Right ventricle myocardium superior (tissue), 1 donor: ENCODE measurements around the gene MPL. TPM values are rescaled to one million over a fixed set of nuclear protein-coding genes. Genes with fewer than 3 reads are reported as not detected.

Experiments used
- ATAC-seq: fragments of 200-7000 bp; cut with Tn5 transposase; one replicate; pipeline ENCODE4 v1.9.1; 2020; ENCODE audit warnings: mild to moderate bottlenecking; ENCODE audit not compliant: poor library complexity
- DNase-seq: peaks from one replicate; pipeline ENCODE4 v3.0.0-alpha.2; 2020
- intact Hi-C: fragments of 100-400 bp; cut with DNase I; formaldehyde crosslinking; loops from one replicate; pipeline ENCODE4 v1.11.2; 2022
- total RNA-seq: library from RNA; stranded (reverse); fragmentation: NEBNext Ultra II Directional; extraction: Animal tissue kit (Norgen Biotek cat#: 25700); gene quantifications from one replicate; pipeline ENCODE4 v1.2.1, GENCODE V29; 2021
- donor health status: DM: no; HTN: yes; CAD: no; lungs with severe emphysema.

The MPL gene
- total RNA-seq, 1 donor from 2014 or later: 0.40 TPM

DNA sequence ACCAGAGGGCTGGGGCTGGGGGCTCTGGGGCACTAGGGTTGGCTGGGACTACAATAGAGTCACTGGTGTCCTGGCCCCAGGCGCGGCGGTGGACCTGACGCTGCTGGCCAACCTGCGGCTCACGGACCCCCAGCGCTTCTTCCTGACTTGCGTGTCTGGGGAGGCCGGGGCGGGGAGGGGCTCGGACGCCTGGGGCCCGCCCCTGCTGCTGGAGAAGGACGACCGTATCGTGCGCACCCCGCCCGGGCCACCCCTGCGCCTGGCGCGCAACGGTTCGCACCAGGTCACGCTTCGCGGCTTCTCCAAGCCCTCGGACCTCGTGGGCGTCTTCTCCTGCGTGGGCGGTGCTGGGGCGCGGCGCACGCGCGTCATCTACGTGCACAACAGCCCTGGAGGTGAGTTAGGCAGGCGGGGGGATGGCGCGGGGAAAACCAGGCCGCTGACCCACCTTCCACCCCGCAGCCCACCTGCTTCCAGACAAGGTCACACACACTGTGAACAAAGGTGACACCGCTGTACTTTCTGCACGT lies 32.8 kb upstream of the MPL start:
- DNase-seq (no peak), ATAC-seq (no peak)
- intact Hi-C loops: no loop called here

DNA sequence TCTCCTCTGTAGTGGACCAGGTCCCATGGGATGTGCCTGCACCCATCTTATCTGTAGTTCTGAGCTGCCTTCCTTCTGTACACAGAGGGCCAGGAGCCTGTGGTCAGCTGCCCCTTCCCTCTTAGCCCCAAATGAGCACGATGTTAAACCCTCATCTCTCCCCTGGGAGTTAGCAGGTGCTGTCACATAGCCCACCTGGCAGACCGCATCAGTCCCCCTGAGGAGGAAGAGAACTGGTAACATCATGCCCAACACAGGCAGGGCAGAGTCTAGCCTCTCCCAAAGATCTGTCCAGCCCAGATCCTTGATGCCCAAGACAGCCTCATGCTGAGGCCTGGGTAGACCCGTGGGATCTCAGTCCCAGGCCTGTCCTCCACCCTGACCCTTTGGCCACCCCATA lies 32.2 kb upstream of the MPL start:
- intact Hi-C loops: no loop called here
- no peak for ATAC-seq
- DNase-seq: no peak

DNA sequence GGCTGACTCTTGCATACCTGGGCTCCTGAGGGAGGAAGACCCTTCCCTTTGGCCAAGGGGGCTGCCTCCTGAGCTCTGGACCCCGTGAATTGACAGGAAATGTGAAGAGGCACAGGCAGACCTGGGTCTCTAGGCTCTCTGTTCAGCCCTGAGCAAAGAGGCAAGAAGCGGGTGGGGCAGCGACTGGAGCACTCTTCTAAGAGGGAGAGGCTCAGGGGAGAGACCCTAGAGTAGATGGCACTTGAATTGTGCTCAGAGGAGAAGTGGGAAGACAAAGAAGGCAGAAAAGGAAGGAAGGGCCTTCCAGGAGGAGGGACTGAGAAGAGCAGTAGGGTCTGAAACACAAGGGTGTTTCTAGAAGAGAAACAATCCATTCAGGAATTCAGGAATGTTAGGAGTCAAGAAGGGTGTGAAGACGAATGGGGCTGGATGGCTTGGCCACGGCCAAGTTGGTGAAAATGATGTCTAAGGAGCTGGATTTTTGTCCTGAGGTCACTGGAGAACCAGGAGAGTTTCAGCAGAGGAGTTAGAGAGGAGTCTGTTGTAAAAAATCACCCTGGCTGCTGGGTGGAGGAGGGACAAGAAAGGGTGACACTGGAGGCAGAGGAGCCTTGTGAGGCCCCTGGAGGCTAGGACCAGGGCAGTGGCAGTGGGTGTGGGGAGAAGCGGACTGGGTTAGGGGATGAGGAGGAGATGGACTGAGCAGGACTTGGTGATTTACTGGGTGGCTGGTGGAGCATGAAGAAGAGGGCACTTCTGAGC lies 31.5 kb upstream of the MPL start:
- DNase-seq (no peak), ATAC-seq (no peak)
- intact Hi-C loops: no loop called here

DNA sequence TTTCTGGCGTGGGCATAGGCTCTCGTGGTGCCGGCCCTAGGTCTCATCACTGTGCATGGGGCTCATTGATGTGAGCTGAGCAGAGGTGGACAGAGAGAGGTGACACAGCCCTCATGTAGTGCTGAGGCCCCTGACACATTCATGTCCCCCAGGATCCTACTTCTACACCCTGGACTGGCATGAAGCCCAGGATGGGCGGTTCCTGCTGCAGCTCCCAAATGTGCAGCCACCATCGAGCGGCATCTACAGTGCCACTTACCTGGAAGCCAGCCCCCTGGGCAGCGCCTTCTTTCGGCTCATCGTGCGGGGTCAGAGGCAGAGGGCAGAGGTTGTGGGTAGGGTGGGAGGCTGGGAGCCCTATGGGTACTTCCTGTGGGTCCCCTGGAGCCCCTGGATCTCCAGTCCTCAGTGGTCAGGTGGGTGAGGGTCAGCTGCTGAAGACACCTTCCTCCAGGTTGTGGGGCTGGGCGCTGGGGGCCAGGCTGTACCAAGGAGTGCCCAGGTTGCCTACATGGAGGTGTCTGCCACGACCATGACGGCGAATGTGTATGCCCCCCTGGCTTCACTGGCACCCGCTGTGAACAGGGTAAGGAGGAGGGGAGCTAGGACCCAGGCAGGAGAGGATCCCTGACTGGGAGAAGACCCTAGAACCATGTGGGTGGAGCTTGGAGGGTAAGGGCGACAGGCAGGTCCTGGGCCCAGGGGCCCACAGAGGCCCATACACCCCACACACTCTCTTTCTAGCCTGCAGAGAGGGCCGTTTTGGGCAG lies 30.7 kb upstream of the MPL start:
- intact Hi-C loops: no loop called here
- ATAC-seq: no peak

DNA sequence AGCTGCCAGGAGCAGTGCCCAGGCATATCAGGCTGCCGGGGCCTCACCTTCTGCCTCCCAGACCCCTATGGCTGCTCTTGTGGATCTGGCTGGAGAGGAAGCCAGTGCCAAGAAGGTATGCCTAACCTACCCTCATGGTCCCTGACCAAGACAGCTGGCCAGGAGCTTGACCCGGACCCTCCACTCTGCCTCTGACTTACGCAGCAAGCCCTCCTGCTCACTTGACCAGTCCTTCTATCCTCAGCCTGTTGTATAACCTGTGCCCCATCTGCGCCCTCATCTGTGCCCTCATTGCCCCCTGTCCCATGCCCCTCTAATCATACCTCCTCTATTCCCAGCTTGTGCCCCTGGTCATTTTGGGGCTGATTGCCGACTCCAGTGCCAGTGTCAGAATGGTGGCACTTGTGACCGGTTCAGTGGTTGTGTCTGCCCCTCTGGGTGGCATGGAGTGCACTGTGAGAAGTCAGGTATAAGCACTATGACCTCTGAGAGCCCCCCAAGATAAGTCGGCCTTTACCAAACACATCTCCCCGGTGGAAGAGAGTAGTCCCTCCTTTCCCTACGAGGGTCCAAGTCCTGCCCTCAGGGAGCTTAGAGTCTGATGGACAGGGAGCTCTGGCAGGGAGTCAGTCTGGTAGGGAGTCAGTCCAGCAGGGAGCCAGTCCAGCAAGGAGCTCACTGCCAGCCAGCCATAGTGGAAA lies 30.0 kb upstream of the MPL start:
- ATAC-seq (no peak), DNase-seq (peak; percentile 24)
- intact Hi-C loops: no loop called here

More for the DNA sequence above, 30.7 kb upstream of the MPL start:
- no peak for DNase-seq

DNA sequence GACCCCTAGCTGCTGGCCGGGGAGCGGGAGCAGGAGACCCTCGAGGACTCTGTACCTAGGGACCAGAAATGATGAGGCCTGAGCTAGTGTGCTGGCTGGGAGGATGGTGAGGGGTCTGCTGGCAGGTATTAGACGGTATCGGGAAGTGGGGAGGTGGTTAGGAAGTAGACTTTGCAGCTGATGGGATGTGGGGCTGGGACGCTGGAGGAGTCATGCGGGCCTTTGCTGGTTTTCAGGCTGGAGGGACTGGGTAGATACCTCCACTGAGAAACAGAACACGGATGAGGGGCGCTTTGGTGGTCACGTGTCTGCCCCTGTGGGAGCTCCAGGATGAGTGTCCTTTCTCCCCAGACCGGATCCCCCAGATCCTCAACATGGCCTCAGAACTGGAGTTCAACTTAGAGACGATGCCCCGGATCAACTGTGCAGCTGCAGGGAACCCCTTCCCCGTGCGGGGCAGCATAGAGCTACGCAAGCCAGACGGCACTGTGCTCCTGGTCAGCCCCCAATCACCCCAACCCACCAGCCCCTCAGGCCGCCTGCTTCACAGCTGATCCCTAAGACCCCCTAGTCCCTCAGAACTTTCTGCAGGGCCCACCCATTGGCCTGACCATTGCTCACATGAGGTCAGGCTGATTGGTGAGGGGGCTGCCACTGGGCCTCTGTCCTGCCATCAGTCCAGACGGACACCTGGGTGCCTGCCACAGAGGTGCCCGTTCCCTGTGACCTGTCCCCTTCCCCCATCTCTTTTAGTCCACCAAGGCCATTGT lies 28.8 kb upstream of the MPL start:
- ATAC-seq: no peak
- intact Hi-C loops: no loop called here
- peak; percentile 22 for DNase-seq

DNA sequence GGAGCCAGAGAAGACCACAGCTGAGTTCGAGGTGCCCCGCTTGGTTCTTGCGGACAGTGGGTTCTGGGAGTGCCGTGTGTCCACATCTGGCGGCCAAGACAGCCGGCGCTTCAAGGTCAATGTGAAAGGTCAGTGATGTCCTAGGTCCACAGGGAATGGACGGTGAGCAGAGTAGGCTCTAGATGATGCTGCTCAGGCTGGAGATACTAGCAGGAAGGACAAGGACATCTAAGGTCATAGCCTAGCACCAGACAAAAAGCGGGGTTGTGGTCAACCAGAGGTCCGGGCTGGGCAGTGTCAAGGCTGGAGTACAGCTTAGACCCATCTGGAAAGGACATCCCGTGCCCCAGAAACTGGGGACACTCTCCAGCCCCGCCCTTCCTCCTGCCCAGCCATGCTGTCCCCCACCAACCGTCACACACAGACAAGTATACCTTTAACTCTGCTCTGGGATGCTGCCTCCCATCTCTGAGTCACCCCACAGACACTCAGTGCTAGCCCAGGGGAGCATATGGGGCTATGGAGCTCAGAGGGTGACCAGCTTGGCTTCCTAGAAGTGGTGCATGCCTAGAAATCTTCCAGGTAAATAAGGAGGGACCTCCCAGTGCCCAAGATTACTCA lies 28.1 kb upstream of the MPL start:
- intact Hi-C loops: no loop called here
- ATAC-seq (no peak), DNase-seq (peak; percentile 33)

DNA sequence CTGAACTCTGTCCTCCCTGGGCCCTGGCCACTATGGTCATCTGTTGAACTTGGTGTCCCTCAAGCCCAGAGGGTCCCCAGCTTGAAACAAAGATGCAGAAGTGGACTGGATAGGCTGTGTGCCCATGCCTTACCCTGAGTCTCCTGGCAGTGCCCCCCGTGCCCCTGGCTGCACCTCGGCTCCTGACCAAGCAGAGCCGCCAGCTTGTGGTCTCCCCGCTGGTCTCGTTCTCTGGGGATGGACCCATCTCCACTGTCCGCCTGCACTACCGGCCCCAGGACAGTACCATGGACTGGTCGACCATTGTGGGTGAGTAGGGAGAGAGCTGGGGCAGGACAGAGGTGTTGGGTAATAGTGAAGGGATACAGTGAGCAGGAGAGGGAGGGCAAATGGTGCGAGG lies 26.1 kb upstream of the MPL start:
- DNase-seq: peak; percentile 37
- intact Hi-C loops: no loop called here
- no peak for ATAC-seq

DNA sequence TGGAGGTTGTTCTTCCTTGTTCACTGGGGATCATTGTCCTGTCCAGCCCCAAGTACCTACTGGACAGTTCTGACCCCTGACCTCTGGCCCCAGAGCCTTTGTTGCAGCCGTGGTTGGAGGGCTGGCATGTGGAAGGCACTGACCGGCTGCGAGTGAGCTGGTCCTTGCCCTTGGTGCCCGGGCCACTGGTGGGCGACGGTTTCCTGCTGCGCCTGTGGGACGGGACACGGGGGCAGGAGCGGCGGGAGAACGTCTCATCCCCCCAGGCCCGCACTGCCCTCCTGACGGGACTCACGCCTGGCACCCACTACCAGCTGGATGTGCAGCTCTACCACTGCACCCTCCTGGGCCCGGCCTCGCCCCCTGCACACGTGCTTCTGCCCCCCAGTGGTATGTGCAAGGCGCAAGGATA lies 25.4 kb upstream of the MPL start:
- ATAC-seq (no peak), DNase-seq (peak; percentile 34)
- intact Hi-C loops: no loop called here

DNA sequence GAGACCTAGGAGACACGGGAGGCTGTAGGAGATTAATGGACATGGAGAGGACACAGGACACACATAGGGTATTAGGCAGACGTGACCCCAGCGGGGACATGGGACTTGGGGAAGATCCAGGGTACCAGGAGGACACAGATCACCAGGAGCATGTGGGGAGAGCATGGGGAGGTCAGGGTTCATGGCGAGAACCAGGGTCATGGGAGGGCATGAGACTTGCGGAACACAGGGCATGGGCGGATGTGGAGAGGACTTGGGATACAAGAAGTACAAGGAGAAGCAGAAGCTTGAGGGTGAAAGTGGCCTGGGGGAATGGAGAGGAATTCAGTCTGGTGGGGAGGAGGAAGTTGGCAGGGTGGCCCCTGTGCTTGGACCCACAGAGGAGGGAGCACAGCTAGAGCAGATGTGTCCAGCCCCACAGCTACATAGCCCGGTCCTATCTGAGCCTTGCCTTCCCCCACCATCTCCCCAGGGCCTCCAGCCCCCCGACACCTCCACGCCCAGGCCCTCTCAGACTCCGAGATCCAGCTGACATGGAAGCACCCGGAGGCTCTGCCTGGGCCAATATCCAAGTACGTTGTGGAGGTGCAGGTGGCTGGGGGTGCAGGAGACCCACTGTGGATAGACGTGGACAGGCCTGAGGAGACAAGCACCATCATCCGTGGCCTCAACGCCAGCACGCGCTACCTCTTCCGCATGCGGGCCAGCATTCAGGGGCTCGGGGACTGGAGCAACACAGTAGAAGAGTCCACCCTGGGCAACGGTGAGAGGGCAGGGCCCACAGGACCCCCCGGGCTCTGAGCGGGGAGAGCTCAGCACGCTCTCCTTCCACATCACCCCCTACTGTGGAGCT lies 24.7 kb upstream of the MPL start:
- ATAC-seq (no peak), DNase-seq (peak; percentile 35)
- intact Hi-C loops: no loop called here

DNA sequence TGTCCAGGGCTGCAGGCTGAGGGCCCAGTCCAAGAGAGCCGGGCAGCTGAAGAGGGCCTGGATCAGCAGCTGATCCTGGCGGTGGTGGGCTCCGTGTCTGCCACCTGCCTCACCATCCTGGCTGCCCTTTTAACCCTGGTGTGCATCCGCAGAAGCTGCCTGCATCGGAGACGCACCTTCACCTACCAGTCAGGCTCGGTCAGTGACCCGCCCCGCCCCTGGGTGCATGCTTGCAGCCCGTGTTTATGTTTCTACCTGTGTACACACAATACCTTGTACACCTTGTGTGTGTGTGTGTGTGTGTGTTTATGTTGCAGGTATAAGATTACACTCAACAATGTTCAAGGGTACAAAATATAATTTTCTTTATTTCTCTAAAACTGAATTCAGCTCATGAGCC lies 23.8 kb upstream of the MPL start:
- intact Hi-C loops: no loop called here
- DNase-seq (peak; percentile 31), ATAC-seq (no peak)

DNA sequence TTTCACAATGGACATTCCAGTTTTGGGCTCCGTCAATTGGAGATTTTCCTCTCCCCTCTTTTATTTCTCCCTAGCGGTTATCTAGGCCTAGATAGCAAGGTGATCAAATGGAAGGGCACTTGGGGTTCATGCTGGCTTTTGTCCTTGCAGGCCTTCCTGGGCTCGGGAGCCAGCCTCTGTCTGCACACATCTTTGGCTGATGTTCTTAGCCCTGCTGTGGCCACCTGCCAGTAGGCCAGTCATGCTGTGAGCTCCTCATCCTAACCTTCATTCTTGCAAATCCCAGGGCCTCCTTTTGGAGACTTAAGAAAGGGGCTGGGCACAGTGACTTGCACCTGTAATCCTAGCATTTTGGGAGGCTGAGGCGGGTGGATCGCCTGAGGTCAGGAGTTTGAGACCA lies 23.4 kb upstream of the MPL start:
- intact Hi-C loops: no loop called here
- ATAC-seq: no peak

DNA sequence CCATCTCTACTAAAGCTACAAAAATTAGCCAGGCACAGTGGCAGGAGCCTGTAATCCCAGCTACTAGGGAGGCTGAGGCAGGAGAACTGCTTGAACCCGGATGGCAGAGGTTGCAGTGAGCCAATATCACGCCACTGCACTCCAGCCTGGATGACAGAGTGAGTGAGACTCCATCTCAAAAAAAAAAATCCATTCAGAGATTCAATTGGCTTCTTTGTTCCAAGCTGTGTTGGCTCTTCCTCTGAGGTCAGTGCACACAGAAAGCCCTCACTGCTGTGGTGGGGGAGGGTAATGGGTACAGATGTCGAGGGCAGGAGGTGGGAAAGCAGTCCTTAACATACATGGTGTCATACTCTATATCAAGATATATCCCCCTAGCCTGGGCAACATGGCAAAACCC lies 22.1 kb upstream of the MPL start:
- ATAC-seq (no peak), DNase-seq (peak; percentile 6)
- intact Hi-C loops: no loop called here

More for the DNA sequence above, 23.4 kb upstream of the MPL start:
- peak; percentile 20 for DNase-seq

DNA sequence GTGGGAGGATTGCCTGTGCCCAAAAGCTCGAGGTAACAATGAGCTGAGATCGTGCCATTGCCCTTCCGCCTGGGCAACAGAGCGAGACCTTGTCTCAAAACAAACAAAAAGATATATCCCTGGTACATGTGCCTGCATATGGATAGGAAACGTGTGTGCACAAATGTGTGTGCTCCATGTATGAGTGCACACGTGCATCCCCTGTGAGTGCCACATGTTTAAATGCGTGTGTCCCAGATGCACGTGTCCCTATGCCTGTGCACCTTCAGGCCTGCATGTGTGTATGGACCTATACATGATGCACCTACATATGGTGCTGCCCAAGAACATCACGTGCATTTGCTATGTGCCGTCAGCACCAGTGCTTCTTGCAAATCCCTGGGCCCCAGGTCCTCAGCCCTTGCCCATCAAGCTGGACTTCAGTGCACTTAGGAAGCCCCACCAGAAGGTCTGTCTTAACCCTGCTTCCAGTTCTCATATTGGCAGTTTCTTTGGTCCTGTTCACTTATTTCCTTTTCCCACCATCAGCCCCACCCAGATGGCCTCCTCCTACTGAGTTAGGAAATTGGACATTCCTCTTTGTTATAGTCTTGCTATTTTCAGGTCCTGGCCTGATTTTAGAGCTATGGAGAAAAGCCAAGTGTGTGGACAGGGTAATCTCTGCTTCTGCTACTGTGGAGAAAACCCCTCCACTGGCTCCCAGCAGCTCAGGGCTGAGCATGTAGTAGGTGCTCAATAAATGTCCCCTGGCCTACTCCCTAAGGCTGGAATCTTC lies 21.5 kb upstream of the MPL start:
- no peak for ATAC-seq
- intact Hi-C loops: no loop called here

DNA sequence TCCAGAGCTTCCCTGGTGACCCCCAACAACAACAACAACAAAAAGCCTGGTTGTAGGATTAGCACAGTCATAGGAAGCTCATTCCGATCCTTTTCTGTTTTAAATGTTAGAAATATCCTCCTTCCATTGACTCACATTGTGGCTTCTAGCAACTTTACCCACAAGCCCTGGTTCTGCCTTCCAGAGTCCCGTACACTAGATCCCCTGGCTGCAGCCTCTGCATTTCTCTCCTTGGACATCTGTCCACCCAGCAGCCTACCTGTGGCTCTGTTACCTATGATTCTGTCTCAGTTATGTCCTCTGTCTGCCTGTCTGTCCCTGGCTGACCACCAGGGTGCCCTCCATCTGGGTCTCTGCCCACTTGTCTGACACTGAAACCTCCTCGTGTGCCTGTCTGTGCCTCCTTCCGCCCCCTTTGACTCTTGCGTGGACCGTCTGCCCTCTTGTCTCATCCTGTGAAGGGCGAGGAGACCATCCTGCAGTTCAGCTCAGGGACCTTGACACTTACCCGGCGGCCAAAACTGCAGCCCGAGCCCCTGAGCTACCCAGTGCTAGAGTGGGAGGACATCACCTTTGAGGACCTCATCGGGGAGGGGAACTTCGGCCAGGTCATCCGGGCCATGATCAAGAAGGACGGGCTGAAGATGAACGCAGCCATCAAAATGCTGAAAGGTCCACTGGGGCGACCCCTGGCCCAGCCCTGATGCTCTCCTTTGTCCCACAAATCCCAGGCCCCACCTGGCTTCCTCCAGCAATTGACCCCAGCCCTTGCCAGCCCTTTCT lies 20.7 kb upstream of the MPL start:
- DNase-seq (peak; percentile 14), ATAC-seq (no peak)
- intact Hi-C loops: no loop called here

More for the DNA sequence above, 21.5 kb upstream of the MPL start:
- DNase-seq: peak; percentile 23
